Effector memory CD4-positive, alpha-beta T cell (primary cell): Measurements from ENCODE around the gene CLSTN3.

Experiments used
- DNase-seq, 3 donors: peaks; one replicate each; pipeline ENCODE4 v3.0.0-alpha.2; 2020
- H3K27ac ChIP-seq: 2 replicates; pipeline ENCODE4 v1.7.0; 2013; ENCODE audit warnings: mild to moderate bottlenecking, low read length, moderate library complexity; ENCODE audit not compliant: insufficient read depth, poor library complexity, severe bottlenecking
- H3K27me3 ChIP-seq: replicated peaks from 2 replicates; pipeline ENCODE4 v1.7.0; 2013; ENCODE audit warnings: mild to moderate bottlenecking, low read length; ENCODE audit not compliant: insufficient read depth, control insufficient read depth, poor library complexity, severe bottlenecking
- H3K36me3 ChIP-seq: 2 replicates; pipeline ENCODE4 v1.7.0; 2013; ENCODE audit warnings: mild to moderate bottlenecking, low read length, moderate library complexity; ENCODE audit not compliant: control insufficient read depth, insufficient read depth
- H3K4me1 ChIP-seq: 2 replicates; pipeline ENCODE4 v1.7.0; 2013; ENCODE audit warnings: low read length, mild to moderate bottlenecking; ENCODE audit not compliant: control insufficient read depth, insufficient read depth, poor library complexity, severe bottlenecking
- H3K4me3 ChIP-seq: 2 replicates; pipeline ENCODE4 v1.7.0; 2013; ENCODE audit warnings: low read length, low read depth, mild to moderate bottlenecking; ENCODE audit not compliant: insufficient read depth, poor library complexity, severe bottlenecking
- H3K9me3 ChIP-seq: 2 replicates; pipeline ENCODE4 v1.7.0; 2013; ENCODE audit warnings: mild to moderate bottlenecking, low read length, moderate library complexity; ENCODE audit not compliant: control insufficient read depth

Gene CLSTN3

GRCh38 chr12:7206691-7207090 lies 76.5 kb downstream of the CLSTN3 start:
- Histone ChIP-seq H3K4me3 (no peak overlapping the region), H3K27me3 (no peaks in the 10 kb centered on the region), H3K27ac (no peak overlapping the region), H3K9me3 (no peaks in the 10 kb centered on the region), H3K4me1 (no peaks in the 10 kb centered on the region), H3K36me3 (peaks cover 58% of the 10 kb centered on the region)
- DNase-seq, result no peak

GRCh38 chr12:7207866-7208625 lies 77.9 kb downstream of the CLSTN3 start:
- Histone ChIP-seq H3K36me3 (peaks cover 50% of the 10 kb centered on the region), H3K4me1 (no peaks in the 10 kb centered on the region), H3K27me3 (no peaks in the 10 kb centered on the region), H3K4me3 (no peak overlapping the region), H3K27ac (no peak overlapping the region), H3K9me3 (no peaks in the 10 kb centered on the region)
- DNase-seq, result no peak
